HFF-Myc (cell line): ENCODE measurements around the gene CPT1B.

Experiments
- DNase-seq: peaks from one replicate; pipeline ENCODE4 v3.0.0-alpha.2; 2011; ENCODE audit warnings: low read depth; ENCODE audit errors: extremely low read depth
- H3K4me3 ChIP-seq: replicated peaks from 2 replicates; pipeline ENCODE4 v1.5.1; 2011; ENCODE audit warnings: low read depth, mild to moderate bottlenecking, control low read depth, low read length
- TF ChIP-seq, protein P1 (sequence below): IDR thresholded peaks from 2 replicates; pipeline ENCODE4 v1.5.1; 2012; ENCODE audit warnings: mild to moderate bottlenecking, low read depth, low read length, control low read depth; ENCODE audit errors: missing control alignments

CPT1B gene

DNA sequence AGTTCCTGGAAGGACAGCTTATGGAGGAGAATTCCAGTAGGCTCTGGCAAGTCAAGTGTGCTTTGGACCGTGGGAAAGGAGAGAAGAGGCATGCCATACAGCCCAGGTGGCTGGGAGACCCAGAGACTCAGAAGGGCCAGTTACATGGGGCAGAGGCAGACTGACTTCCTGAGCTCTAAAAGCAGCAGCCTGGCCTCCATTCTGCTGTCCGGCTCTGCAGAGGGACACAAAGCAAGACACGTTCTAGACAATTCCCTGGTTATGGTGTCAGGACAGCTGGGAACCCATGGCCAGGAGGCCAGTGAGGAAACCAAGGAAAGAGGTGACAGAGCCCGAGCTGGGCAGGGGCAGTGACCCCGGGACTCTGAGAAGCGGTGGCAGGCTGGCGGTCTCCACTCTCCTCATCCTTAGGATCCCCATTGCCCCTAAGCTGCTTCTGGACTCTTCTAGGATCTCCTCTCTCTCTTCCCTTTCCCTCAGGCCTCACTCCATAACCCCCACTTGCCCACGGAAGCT, 2.7 kb downstream of the CPT1B start:
- DNase-seq: no peak
- no peak overlapping the region for H3K4me3 ChIP-seq
- TF ChIP-seq, protein P1, sequence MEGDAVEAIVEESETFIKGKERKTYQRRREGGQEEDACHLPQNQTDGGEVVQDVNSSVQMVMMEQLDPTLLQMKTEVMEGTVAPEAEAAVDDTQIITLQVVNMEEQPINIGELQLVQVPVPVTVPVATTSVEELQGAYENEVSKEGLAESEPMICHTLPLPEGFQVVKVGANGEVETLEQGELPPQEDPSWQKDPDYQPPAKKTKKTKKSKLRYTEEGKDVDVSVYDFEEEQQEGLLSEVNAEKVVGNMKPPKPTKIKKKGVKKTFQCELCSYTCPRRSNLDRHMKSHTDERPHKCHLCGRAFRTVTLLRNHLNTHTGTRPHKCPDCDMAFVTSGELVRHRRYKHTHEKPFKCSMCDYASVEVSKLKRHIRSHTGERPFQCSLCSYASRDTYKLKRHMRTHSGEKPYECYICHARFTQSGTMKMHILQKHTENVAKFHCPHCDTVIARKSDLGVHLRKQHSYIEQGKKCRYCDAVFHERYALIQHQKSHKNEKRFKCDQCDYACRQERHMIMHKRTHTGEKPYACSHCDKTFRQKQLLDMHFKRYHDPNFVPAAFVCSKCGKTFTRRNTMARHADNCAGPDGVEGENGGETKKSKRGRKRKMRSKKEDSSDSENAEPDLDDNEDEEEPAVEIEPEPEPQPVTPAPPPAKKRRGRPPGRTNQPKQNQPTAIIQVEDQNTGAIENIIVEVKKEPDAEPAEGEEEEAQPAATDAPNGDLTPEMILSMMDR: no peak

DNA sequence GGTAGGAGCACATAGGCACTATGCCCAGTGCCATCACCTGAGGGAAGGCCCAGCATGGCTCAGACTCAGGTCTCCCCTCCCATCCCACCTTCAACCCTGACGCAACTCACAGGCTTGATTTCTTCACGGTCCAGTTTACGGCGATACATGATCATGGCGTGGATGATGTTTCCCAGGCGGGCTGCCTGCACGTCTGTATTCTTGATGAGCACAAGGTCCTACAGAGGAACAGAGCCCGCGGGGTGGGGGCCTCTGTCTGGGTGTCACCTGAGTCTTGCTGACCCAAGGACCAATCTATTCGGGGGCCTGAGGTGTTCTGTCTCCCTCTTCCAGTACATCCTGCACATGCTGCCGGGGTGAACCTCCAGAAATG, 3.9 kb downstream of the CPT1B start:
- TF ChIP-seq, protein P1: no peak
- DNase-seq: no peak

GRCh38 chr22:50573491-50574382, 4.5 kb downstream of the CPT1B start:
- DNase-seq: no peak
- TF ChIP-seq, protein P1: no peak
- no peak overlapping the region for H3K4me3 ChIP-seq

More for the DNA sequence above, 3.9 kb downstream of the CPT1B start:
- H3K4me3 ChIP-seq: no peak overlapping the region

- H3K4me3 ChIP-seq: no peak overlapping the region
- TF ChIP-seq, protein P1: no peak
- no peak for DNase-seq
These were observed 5.3 kb downstream of the CPT1B start for GRCh38 chr22:50572965-50573364.

GRCh38 chr22:50571264-50572175, 6.7 kb downstream of the CPT1B start:
- H3K4me3 ChIP-seq: no peak overlapping the region
- TF ChIP-seq, protein P1: no peak
- no peak for DNase-seq

DNA sequence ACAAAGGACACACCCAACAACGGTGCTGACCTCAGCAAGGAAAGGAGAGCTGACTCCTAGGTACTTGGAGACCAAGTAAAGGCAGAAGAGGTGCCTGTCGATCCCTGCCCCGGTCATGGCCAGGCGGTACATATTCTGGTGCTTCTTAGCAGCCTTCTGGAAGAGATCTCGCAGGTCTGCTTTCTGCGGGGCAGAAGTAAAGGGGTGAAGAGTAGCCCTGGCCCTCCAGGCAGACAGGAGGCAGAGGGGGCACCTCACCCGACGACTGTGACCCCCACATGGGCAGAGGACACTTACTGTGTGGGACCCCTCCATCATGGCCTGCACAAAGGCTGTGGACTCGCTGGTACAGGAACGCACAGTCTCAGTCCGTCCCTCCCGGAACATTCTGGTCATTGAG, 7.4 kb downstream of the CPT1B start:
- TF ChIP-seq, protein P1: no peak
- DNase-seq: no peak
- no peak overlapping the region for H3K4me3 ChIP-seq
